NCI-H446 (cell line): ENCODE measurements around the gene SPTB.

ENCODE experiments used
- DNase-seq, 2 experiments: peaks; one replicate each; lab custom pipeline; 2025; lab: John Stamatoyannopoulos, UW

SPTB gene

GRCh38 chr14:64789696-64790095 lies 90.0 kb downstream of the SPTB start:
- DNase-seq, result no peak

GRCh38 chr14:64788706-64789105 lies 91.0 kb downstream of the SPTB start:
- peak; percentile 47 to 81 for DNase-seq

DNA sequence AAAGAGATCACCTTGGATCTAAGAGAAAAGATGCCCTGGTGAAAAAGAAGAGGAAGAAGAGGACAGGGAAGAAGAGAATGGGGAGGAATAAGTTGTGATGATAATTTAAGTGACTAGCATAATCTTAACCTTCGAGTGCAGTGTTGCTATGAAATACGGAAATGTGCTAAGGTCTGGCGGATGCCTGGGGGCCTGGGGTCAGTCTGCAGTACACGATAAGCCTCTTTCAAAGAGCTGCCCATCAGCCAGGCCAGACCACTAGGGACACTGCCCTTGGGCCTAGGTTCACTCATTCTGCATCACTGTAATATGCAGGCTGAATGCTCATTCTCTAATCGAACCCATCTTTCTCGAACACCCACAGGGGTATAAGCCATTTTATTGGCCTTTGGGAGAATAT lies 92.1 kb downstream of the SPTB start:
- no peak for DNase-seq

DNA sequence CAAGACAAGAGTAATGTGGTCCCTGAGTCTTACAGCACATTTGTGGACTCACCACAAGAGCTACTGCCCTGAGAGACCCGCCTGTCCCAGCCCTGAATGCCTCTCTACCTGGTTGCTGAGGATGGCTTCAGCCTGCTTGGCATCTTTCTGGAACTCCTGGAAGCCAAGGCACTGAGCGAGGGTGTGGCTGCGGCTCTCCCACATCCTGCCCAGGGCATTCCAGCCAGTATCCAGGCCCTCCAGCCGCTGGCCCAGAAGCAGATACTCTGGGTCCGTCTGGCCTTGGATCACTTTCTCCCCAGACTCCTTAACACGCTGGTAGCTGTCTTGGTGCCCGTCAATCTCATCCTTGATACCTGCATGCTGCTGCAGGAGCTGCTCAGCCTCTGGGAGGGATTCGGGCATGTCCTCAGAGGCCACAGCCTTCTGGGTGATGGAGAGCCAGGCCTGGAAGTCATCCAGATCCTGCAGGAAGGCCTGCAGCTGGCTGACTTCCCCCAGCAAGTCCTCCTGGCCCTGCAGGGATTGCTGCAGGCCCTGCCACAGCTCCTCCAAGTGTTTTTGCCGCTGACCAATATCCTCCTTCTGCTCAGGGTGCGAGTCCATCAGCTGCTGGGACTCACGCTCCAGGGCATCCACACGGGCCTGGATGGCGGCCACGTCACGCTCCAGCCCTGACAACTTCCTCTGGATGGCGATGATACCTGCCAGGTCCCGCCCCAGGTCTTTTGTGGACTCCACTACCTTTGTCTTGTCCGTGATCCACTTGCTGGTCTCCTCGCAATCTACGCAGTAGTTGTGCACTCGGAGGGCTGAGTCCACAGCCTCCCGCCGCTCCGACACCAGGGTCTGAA lies 93.2 kb downstream of the SPTB start:
- DNase-seq, result peak in 1 of 2 experiments; percentile 23

DNA sequence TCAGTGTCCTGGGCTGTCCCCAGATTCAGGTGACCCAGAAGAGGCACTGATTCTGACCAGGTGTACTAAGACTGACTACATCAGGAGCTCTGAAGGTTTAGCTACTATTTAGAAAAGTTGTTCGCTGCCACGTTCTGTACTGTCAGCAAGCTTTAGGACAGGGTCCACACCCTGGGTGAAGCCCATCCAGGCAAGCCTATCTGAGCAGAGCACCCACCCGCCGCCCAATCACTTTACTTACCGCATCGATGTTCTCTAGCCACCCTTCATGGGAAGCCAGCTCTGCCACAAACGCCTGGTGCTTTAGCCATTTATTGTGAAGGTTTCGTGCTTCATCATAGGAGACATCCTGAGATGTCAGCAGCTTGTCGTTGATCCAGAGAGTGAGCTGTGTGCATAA lies 95.7 kb downstream of the SPTB start:
- no peak for DNase-seq

- no peak for DNase-seq
These were observed 97.5 kb downstream of the SPTB start for GRCh38 chr14:64782196-64782595.

DNA sequence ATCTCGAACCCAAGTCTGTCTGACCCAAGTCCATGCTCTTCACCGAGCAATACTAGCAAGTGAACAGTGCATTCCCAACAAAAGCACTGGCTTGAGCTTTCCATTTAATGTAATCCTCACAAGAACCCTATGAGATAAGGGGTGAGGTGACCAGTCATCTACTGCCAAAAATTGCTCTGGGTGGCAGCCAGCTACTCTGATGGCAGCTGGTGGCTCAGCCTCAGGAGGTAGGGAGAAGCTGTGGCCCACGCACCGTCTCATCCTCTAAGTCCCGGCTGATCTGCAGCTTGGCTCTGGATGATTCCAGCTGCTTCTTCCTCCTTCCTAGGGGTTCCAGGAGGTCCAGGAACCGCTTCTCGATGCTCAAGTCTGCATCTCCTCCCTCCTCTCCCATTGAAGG lies 100.2 kb downstream of the SPTB start:
- DNase-seq, result no peak

DNA sequence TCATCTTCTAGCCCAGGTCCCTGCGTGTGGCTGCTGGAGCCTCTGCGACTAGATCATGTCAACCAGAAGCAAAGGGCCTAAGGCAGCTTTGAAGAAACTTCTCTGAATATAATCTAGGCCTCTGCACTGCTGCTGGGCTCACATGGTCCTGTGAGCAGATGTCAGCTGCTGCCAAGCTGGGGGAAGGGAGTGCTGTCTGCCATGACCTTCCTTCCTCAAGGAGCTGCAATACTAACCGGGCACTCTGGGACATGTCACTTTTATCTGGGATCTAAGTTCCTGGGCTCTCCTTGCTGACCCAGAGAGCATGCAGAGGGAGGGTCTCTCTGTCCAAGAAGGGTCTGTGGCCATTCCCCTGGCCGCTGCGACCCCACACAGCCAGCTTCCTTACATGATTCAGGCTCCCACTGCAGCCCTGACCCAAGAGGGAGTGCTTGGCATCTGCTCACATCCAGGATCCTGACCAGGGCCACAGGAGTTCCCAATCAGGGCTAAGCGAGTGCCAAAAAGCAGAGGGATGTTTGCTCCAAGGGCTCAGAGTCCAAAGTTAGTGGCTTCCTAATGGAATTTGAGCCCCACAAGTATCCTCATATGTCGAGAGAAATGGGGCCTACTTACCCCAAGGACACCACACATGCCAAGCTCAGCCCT lies 101.5 kb downstream of the SPTB start:
- no peak for DNase-seq

DNA sequence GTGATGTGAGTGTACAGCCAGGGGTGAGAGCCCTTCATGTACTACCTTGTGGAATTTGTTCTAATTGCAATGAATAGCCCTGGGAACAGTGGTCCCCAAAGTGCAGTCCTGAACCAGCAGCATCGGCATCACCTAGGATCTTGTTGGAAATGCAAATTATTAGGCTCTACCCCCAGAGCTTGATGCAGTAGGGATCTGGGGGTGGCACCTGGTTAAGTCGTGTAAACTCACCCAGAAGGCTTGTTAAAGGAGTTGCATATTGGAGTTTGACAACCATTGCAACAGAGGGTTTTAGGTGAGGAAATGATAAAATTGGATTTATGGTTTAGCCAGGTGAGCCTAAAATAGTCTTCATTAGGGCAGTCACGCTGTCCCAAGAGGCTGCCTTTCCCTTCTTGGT lies 102.2 kb downstream of the SPTB start:
- DNase-seq, result no peak

- no peak for DNase-seq
These were observed 104.5 kb downstream of the SPTB start for GRCh38 chr14:64775081-64775777.

- DNase-seq, result no peak
These were observed 105.4 kb downstream of the SPTB start for GRCh38 chr14:64774272-64774671.

- no peak for DNase-seq
These were observed 106.1 kb downstream of the SPTB start for GRCh38 chr14:64773577-64773976.

DNA sequence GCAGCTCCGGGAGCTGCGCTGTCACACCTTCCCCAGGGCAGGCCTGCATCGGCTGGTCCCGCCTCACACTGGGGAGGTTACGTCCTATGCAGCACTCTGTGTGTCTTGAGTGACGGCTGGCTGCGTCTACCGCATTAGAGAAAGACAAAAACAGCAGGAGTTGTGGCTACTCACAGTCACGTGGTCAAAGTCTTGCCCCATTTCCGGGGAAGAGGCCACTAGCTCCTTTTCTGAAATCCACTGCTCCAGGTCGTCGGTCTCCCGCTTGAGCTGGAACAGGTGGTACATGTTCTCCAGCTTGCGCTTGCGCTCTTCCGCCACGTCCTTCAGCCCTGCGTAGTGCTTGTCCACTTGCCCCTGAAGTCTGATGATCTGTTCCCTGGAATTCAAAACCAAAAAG lies 106.7 kb downstream of the SPTB start:
- no peak for DNase-seq

DNA sequence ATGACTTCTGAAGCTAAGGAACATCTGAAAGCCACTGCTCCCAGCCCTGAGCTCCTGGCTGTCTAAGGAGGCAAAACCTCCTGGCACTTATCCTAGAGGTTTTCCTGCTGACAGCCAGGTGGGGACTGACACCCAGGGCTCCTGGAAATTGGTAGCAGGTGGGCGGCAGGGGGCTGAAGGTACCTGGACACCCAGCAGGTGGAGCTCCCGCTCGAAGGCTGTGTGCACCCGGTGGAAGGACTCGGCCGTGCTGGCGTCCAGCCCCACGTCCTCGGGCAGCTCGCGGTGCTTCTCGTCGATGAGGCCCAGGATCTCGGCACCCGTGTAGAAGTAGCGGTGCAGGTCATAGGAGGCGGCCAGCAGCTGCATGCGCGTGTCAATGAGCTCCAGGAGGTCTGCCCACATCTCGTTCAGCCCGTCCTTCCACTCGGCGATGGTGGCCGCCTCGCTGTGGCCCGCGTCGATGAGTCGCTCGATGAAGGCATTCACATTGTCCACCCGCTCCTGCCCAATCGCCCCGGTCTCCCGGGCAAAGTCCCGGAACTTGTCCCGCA lies 107.2 kb downstream of the SPTB start:
- DNase-seq, result no peak

DNA sequence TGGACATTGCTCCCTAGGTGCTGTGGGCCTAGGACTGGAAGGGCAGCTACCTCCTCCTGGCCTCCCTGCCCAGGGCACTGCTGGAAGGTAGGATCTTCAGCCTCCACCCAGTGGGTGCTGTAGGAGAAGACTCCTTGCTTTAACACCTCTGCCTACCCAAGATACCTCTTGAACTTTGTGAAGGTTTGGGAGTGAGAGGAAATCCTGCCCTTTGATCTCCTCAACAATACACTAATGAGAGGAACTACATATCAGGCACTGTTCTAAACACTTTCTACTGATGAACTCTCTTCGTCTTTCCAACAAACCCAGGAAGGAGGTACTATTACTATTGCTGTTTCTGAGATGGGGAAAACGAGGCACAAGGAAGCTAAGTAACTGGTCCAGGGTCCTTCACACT lies 108.5 kb downstream of the SPTB start:
- DNase-seq, result no peak

GRCh38 chr14:64770751-64771150 lies 109.0 kb downstream of the SPTB start:
- DNase-seq, result no peak

GRCh38 chr14:64769096-64770020 lies 110.3 kb downstream of the SPTB start:
- DNase-seq, result no peak

- DNase-seq, result no peak
These were observed 111.2 kb downstream of the SPTB start for GRCh38 chr14:64768401-64769095.

DNA sequence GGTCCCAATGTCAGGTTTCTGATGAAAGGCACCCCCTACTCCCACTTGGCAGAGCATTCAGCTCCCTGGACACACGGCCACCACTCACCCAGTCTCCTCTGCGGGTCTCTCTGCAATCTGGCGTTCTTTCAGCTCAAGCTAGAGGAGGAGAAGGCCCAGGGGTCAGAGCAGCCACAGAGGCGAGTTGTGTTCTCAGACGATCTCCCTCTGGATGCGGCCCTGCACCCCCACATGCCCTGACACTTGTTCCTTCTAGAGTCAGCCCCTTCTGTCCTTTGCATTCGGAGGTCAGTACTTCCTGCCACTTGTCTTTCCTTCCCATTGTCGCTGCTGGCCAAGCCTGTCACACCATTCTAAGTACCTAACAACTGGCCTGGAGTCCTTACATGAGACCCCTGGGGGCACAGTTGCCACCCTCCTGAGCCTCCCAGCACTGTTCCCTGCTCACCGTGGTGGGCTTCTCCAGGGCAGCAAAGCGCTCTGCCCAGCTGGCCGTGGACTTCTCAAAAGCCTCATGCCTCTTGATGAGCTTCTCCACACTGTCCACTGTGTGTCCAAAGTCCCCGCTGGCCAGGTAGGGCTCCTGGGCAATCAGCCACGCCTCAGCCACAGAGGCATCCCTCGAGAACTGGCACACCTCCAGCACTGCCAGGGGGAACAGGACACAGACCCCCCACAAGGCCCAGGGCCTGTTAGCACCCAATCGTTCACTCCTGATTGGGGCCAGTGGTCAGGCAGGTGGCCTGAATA lies 112.3 kb downstream of the SPTB start:
- no peak for DNase-seq
